ENCODE data around the gene MAN2A1.

MAN2A1 gene

DNA sequence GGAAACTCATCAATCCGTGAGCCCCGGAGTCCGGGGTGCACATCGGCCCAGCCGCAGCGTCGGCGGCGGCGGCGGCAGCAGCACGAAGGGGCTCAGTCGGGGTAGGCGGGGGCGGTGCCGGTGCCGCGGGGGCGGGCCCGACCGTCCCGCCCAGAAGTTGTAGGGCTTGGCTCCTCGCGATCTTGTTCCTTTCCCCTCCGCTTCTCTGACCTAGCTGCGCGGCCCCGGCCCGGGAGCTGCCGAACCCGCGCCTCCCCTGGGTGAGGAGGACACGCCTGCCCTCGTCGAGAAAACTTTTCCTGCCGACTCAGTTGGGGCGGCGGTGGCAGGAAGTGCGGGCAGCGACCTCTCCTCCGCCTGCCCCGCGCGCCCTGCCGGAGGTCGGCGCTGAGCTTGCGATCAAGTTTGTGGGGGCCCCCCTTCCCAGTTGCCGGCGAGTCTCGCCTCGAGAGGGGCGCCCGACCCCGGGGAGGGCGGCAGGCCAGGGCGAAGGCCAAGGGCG, at the start of gene MAN2A1:
Gene MAN2A1, plus strand, starts transcription at position 188 of the 502 bp plus-strand sequence. CDS start 491 bp downstream, outside the sequence.
- peak; percentile 19 for DNase-seq

- DNase-seq: no peak
Measured at GRCh38 chr5:109640976-109641375, 48.8 kb upstream of the MAN2A1 start.

- DNase-seq: no peak
Measured at GRCh38 chr5:109643791-109644350, 45.9 kb upstream of the MAN2A1 start.

GRCh38 chr5:109644829-109645228, 44.9 kb upstream of the MAN2A1 start:
- DNase-seq: no peak

- DNase-seq: no peak
Measured at GRCh38 chr5:109645707-109646192, 44.0 kb upstream of the MAN2A1 start.

DNA sequence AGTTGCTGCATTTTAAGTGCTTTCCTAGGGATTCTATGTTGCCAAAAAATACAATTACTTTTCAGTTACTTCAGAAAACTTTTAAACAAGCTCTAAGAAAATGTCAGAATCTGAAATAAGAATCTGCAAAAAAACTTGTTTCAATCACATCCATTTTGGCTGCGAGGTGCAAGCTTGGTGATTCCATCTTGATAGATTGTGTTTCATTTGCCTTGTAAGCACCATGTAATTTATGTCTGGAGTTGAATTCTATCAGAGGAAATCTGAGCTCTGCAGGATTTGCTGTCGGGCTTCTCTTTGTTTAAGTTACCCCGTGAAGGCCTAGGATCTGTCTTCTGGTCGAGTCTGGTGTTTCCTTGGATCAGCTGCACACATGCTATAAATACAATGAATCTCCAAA, 40.4 kb upstream of the MAN2A1 start:
- DNase-seq: no peak

DNA sequence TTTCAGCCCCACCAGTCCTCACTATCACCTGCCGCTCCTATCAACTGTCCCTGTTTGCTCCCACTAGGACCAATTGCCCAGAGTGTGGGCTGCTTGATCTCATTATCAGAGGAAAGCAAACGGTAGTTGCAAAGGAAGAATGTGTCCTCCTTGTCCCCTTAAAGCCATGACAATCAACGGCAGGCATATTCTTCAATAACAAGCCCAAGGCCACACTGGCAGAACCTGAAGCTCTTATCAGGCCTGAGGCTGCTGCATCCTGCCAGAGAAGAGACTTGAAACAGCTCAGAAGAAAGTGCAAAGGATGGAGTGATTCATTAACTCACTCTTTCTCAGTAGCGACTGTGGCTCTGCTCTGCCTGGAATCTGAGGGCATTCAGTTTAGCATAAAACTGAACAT, 39.2 kb upstream of the MAN2A1 start:
- DNase-seq: no peak

DNA sequence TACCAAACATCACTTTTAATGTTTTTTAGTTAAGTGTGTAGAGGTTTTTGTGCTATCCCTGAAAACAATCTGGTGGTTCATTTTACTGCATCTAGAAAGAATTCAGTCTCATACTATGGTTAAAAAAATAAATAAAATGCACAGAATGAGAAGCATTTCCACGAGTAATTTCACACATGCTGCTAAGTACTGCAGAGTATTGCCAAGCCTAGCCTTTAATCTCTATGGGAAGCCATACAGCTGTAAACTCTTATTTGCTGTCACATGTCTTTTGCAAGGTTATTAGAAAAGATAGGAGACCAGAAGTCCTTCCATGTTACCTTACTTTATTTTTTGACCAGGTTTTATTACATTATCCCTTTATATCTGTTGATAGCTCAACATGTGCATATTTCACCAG, 37.6 kb upstream of the MAN2A1 start:
- no peak for DNase-seq

DNA sequence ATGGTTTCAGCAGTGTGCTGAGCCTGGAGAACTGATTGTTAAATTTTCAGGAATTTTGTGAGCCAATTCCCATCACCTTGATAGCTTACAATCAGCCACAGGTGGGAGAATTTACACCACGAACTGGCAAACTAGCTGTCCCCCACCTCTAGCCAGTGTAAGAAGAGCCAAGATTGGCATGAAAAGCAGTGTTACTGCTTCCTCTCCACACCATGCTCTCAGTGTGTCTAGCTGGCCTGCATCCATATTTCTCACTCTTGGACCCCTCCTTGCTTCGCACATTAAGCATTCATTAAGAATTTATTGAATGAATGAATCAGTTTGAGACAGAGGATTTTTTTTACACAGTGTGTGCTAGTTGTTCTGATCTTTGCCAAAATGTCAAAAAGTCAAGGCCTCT, 36.7 kb upstream of the MAN2A1 start:
- no peak for DNase-seq

DNA sequence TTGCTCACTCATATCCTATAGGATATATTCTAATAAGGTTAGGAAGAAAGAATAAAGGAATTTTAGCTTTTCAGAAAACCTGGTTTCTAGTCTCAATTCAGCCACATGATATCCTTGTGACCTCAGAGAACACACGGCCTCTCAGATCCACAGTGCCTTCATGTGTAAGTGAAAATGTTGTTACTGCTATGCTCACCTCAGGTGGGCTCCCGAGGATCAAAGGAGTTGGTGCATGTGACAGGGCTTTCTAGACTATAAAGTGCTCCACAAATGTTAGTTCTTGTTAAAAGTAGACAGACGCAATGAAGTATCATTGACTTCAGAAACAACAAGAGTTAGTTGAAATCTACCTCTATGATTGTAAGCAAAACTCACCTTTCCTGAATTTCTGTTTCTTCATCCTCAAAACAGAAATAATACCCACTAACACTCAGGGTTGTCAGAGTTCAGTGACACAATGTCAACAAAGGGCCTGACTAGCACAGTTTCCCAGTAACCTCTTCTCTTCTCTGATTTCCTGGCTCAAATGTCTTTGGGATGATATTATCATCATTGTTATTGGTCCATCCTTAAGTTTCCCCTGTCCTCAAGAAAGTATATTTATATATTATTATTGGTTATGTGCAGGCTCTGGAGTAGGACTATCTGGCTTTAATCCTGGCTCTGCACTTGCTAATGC, 36.0 kb upstream of the MAN2A1 start:
- no peak for DNase-seq

GRCh38 chr5:109654455-109654854, 35.3 kb upstream of the MAN2A1 start:
- no peak for DNase-seq

- no peak for DNase-seq
Measured at GRCh38 chr5:109655841-109656240, 33.9 kb upstream of the MAN2A1 start.

DNA sequence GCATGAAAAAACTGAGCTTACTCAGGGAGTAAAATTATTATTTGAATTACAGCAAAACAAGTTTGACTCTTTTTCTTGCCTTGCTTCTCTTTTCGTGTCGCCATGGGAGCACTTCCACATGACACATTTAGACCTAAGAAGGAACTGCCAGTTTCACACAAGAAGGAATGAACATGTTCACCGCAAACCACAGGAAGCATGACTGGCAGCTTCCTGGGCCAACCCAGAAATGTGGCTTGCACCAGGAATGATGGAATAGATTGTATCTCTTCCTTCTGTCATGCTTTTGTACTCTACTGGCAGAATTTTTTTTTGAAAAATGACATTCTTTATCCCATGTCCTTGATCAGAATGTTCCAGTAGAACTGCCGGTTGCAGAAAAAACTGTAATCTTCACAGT, 32.9 kb upstream of the MAN2A1 start:
- DNase-seq: no peak

DNA sequence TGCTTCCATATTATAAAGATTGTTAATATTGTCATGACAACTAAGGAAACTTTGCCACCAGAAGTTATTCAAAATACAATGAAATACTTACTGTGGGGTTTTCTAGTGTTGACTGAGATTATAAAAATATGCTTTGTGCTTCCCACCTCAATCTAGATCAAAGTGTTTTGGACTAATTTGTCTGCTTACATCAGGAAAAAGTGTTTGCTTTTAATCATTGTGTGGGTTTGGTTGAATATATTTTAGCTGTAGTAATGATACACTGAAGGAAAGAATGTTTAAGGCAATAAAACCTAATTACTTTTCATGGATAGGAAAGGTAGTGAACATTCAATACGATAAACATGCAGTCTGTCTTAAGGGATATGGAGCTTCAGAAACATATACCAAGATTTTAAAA, 29.8 kb upstream of the MAN2A1 start:
- no peak for DNase-seq

- no peak for DNase-seq
Measured at GRCh38 chr5:109660301-109660700, 29.4 kb upstream of the MAN2A1 start.

DNA sequence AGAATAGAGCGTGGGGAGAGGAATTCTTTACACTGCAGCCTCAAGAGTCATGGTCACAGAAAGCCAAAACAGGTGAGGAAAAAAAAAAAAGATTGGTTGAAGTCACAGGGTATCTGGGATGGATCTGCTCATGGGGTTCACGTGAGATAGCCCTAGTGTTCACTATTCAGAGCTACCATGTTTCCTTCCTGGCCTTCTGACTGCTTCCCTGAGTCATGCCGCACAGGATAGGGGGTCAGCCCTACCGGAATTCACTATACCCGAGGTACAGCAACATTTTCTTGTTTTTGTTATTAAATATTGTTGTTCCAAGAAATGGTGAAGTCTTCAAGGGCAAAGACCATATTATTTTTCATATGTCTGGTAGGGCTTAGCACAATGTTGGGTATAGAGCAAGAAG, 21.5 kb upstream of the MAN2A1 start:
- DNase-seq: no peak

- no peak for DNase-seq
Measured at GRCh38 chr5:109668668-109669422, 20.9 kb upstream of the MAN2A1 start.

GRCh38 chr5:109669991-109670706, 19.6 kb upstream of the MAN2A1 start:
- no peak for DNase-seq

DNA sequence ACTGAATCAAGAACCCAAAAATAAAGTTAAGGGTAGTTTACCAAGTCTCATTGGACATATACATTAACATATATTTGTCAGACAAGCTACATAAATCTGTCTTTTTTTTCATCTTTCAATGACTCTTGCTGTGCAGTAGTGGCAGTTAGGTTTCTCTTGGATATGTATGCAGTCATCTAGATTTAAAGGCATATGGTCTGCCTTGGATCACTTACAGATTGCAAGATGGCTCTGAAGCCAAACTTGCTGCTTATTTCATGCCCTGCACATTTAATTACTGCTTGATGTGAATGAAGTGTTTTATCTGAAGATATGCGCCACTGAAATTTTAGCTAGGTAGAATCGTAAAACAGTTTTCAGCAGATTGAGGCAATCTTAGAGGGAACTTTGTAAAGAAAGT, 18.6 kb upstream of the MAN2A1 start:
- DNase-seq: no peak

DNA sequence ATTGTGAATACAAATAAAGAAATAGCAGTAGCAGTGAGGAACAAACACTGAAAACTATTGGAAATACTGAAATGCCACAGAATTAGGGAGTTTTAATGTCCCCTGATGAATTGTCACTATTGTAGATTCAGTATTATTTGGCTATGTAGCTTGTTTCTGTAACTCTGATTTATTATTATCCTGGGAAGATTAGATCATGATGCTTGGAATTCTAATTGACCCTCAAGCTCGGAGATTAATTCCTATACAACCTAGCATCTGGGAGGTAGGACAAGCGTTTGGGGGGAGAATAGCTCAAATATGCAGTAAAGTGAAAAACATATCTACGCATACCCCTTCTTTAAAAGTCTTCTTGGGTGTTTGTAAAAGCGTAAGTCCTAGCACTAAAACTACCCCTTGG, 15.1 kb upstream of the MAN2A1 start:
- no peak for DNase-seq

- no peak for DNase-seq
Measured at GRCh38 chr5:109676920-109677319, 12.8 kb upstream of the MAN2A1 start.

DNA sequence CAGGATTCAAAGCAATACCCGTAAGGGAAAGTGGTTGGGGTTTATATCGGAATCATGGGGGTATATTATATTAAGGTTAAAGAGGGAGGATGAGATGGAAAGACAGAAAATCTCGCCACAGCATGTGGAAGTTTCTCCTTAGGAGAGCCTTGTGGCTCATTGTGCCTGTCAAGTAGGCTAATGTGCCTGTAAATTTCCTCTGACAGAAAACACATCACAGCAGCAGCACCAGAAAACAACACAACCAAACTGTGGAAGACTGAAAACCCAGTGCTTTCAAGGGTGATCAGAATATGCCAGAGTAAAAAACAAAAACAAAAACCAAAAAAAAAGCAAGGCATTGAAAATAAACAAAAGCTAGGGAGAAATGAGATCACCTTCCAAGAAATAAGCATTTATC, 11.3 kb upstream of the MAN2A1 start:
- DNase-seq: no peak

DNA sequence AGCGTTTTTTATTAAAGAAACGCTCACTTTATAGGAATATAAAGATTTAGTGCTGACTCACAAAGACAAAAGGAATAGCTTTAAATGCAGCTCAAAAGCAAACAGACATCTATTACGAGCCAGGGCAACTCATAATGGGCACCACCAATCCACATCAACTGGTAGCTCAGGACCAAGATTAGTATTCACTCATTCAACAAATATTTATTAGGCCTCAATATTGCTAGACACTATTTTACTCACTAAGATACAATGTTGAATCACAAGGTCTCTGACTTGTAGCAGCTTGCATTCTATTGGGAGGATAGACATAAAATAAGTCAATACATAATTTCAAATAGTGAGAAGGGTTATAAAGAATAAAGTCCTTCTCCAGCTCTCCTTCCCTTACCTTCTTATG, 8.0 kb upstream of the MAN2A1 start:
- no peak for DNase-seq

All from NCI-H1048 (cell line).